Measurements from ENCODE around the gene PRDX6. TPM values are rescaled to one million over a fixed set of nuclear protein-coding genes. Genes with fewer than 3 reads are reported as not detected.

The PRDX6 gene
- total and polyA plus RNA-seq, 10 of the 15 experiments (the other 5 are each of a cell fraction or from before 2014, with no cell fraction given): 70.7 to 230 (median 138) TPM

DNA sequence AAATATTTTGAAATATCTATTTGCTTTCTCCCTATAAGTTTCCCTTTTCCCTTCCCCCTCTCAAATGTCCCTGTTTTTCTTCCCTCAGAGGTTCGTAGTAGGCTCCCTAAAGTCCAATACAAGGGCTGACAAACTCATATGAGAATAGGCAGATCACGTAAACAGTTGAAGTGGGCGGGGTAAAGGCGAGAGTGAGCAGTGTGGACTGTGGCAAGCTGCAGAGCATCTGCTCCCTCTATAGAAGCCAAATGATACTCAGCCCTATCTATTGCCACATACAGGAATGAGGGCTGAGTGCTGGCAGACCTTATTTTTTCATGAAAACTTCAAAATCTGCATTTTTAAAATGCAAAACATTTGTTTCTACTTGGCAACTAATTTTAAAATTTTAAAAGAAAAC is 26.3 kb downstream of the PRDX6 start (continued):
- TF ChIP-seq, protein P1, sequence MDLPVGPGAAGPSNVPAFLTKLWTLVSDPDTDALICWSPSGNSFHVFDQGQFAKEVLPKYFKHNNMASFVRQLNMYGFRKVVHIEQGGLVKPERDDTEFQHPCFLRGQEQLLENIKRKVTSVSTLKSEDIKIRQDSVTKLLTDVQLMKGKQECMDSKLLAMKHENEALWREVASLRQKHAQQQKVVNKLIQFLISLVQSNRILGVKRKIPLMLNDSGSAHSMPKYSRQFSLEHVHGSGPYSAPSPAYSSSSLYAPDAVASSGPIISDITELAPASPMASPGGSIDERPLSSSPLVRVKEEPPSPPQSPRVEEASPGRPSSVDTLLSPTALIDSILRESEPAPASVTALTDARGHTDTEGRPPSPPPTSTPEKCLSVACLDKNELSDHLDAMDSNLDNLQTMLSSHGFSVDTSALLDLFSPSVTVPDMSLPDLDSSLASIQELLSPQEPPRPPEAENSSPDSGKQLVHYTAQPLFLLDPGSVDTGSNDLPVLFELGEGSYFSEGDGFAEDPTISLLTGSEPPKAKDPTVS (IDR thresholded peaks at IDR 0.05; ENCODE audit: low read depth, low read length): no peak
- TF ChIP-seq CBFB (IDR thresholded peaks at IDR 0.05; ENCODE audit: low read depth): no peak

DNA sequence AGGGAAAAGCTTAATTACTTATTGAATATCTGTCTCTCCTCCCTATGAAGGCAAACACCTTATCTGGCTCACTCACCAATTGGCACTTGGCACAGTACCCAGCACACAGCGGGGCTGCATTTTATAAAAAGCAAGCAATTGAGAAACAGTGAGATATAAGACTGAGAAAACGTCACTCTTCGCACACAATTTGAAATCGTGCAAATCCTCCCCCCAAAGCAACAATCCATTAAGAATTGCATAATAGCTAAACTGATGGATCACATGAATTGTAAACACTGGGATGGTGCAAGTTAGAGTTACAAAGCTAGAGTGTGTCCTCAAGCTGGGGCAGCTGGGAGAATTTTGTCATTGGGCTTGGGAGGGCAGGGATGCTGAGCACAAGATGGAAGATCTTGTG is 27.1 kb downstream of the PRDX6 start:
- ChIA-PET SMC1A (ENCODE audit: uncharacterized antibody, unreplicated experiment) (interaction anchor here (1.6 to 3.6 kb wide), 2 partner anchors 26 to 74 kb away, joined by 3 to 18 read pairs; no protein-coding TSS in a partner anchor), RAD21 (ENCODE audit: unreplicated experiment) (no interaction called here), POLR2A (no interaction called here), CTCF (interaction anchor here (1.5 to 3.6 kb wide), 2 partner anchors 74 to 249 kb away, joined by 3 to 24 read pairs; no protein-coding TSS in a partner anchor)
- Histone ChIP-seq H3K79me2 (ENCODE audit: control insufficient read depth, insufficient read depth, low read length) (no peaks in the 10 kb centered on the region), H3K4me3 (no peak overlapping the region), H3K9ac (ENCODE audit: control insufficient read depth, insufficient read depth, low read length) (no peak overlapping the region), H2AFZ (ENCODE audit: control insufficient read depth, low read depth, low read length) (no peak overlapping the region), H3K4me2 (ENCODE audit: control insufficient read depth, insufficient read depth) (no peak overlapping the region), H3K9me3 (replicated peaks; ENCODE audit: control insufficient read depth, insufficient read depth, low read length) (no peaks in the 10 kb centered on the region), H3K27me3 (replicated peaks in 1 of 2; ENCODE audit: control insufficient read depth in 2 of 2, insufficient read depth in 2 of 2, low read length in 1 of 2) (no peaks in the 10 kb centered on the region), H4K20me1 (ENCODE audit: control insufficient read depth, insufficient read depth) (no peaks in the 10 kb centered on the region), H3K27ac (ENCODE audit: control insufficient read depth, insufficient read depth) (no peak overlapping the region), H3K36me3 (ENCODE audit: control insufficient read depth in 2 of 2, insufficient read depth in 2 of 2, low read length in 1 of 2) (no peaks in the 10 kb centered on the region), H3K4me1 (ENCODE audit: control insufficient read depth, insufficient read depth, low read length) (no peaks in the 10 kb centered on the region)
- TF ChIP-seq, protein P2, sequence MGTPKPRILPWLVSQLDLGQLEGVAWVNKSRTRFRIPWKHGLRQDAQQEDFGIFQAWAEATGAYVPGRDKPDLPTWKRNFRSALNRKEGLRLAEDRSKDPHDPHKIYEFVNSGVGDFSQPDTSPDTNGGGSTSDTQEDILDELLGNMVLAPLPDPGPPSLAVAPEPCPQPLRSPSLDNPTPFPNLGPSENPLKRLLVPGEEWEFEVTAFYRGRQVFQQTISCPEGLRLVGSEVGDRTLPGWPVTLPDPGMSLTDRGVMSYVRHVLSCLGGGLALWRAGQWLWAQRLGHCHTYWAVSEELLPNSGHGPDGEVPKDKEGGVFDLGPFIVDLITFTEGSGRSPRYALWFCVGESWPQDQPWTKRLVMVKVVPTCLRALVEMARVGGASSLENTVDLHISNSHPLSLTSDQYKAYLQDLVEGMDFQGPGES (IDR thresholded peaks at IDR 0.05): no peak
- no peak for TF ChIP-seq RAD21 (IDR thresholded peaks at IDR 0.05; ENCODE audit: insufficient read depth, low read depth, low read length)
- no peak for TF ChIP-seq SREBF1 (IDR thresholded peaks at IDR 0.05; ENCODE audit: low read length)
- TF ChIP-seq, protein P3, sequence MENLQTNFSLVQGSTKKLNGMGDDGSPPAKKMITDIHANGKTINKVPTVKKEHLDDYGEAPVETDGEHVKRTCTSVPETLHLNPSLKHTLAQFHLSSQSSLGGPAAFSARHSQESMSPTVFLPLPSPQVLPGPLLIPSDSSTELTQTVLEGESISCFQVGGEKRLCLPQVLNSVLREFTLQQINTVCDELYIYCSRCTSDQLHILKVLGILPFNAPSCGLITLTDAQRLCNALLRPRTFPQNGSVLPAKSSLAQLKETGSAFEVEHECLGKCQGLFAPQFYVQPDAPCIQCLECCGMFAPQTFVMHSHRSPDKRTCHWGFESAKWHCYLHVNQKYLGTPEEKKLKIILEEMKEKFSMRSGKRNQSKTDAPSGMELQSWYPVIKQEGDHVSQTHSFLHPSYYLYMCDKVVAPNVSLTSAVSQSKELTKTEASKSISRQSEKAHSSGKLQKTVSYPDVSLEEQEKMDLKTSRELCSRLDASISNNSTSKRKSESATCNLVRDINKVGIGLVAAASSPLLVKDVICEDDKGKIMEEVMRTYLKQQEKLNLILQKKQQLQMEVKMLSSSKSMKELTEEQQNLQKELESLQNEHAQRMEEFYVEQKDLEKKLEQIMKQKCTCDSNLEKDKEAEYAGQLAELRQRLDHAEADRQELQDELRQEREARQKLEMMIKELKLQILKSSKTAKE (IDR thresholded peaks at IDR 0.05; ENCODE audit: low read depth, poor library complexity, severe bottlenecking): no peak
- no peak for TF ChIP-seq ATF7 (IDR thresholded peaks at IDR 0.05; ENCODE audit: low read depth)
- TF ChIP-seq NR2C2 (IDR thresholded peaks at IDR 0.05; ENCODE audit: borderline replicate concordance, control insufficient read depth, insufficient read length, low read depth): no peak
- no peak for TF ChIP-seq HDAC2 (IDR thresholded peaks at IDR 0.05)
- no peak for TF ChIP-seq MEF2A (IDR thresholded peaks at IDR 0.05; ENCODE audit: insufficient read depth, low read depth, low read length)
- TF ChIP-seq BHLHE40 (IDR thresholded peaks at IDR 0.05; ENCODE audit: borderline replicate concordance in 1 of 2, low read depth in 2 of 2, low read length in 1 of 2): no peak
- TF ChIP-seq CBX5 (IDR thresholded peaks at IDR 0.05; ENCODE audit: low read depth): no peak
- 64% methylated on average over 4 of the region's 4 CpGs for WGBS (ENCODE audit: insufficient coverage, insufficient replicate concordance, low lambda C conversion rate, missing lambda C conversion rate)
- no peak for DNase-seq (ENCODE audit: low read depth, low spot score)
- in situ Hi-C loops (cut with MboI): no loop called here
- intact Hi-C loops (cut with micrococcal nuclease; ENCODE audit: unreplicated experiment): no loop called here
- no peak for FAIRE-seq
- BruUV-seq (replicated peaks): no TSS peak
- no peak for ATAC-seq
